AML-193 (cell line): ENCODE results near the gene RABGAP1L.
"Not testable (repeated sequence)": the region's sequence is repeated elsewhere in the genome, so short reads cannot be mapped to it uniquely, and the experiment has no call there.

Source experiments
- DNase-seq, 2 experiments: peaks; one replicate each; lab custom pipeline; 2025; lab: John Stamatoyannopoulos, UW

Gene RABGAP1L

DNA sequence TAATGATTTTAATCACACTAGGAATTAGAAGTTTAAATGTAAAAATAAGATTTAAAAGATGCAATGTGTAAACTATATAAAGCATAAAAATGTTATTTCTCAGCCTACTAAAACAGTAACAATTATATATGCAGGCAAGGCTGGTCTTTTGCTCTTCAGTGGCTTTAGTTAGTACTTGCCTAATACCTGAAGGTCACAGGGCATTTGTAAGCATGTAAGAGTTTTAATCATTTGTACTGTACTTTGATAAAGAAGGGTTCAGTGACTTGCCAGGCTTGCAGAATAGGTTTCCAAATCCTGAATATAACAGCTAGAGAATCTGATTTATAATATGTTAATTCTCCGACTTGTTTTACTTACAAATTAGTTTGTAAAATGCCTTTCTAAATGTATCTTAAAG is 545.0 kb downstream of the RABGAP1L start:
- DNase-seq, result no peak

DNA sequence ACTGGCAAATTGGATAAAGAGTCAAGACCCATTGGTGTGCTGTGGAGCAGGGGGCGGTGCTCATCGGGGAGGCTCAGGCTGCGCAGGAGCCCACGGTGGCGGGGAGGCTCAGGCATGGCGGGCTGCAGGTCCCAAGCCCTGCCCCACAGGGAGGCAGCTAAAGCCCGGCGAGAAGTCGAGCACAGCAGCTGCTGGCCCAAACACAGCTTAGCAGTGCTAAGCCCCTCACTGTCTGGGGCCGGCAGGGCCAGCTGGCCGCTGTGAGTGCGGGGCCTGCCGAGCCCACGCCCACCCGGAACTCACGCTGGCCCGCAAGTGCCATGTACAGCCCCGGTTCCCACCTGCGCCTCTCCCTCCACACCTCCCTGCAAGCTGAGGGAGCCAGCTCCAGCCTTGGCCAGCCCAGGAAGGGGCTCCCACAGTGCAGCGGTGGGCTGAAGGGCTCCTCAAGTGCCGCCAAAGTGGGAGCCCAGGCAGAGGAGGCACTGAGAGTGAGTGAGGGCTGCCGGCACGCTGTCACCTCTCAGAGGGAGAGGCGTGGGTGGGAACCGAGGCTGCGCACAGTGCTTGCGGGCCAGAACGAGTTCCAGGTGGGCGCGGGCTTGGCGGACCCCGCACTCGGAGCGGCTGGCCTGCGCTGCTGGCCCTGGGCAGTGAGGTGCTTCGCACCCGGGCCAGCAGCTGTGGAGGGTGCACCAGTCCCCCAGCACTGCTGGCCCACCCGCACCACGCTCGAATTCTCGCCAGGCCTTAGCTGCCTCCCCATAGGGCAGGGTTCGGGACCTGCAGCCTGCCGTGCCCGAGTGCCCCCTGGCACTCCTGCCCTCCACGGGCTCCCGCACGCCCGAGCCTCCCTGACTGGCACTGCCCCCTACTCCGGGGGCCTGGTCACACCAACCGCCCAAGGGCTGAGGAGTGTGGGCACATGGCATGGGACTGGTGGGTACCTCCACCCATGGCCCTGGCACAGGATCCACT is 551.8 kb downstream of the RABGAP1L start:
- DNase-seq, result no peak

DNA sequence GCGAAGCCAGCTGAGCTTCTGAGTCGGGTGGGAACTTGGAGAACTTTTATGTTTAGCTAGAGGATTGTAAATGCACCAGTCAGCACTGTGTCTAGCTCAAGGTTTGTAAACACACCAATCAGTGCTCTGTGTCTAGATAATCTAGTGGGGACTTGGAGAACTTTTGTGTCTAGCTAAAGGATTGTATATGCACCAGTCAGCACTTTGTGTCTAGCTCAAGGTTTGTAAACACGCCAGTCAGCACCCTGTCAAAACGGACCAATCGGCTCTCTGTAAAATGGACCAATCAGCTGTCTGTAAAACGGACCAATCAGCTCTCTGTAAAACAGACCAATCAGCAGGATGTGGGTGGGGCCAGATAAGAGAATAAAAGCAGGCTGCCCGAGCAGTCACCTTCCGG is 552.5 kb downstream of the RABGAP1L start:
- DNase-seq, result not testable (repeated sequence)

DNA sequence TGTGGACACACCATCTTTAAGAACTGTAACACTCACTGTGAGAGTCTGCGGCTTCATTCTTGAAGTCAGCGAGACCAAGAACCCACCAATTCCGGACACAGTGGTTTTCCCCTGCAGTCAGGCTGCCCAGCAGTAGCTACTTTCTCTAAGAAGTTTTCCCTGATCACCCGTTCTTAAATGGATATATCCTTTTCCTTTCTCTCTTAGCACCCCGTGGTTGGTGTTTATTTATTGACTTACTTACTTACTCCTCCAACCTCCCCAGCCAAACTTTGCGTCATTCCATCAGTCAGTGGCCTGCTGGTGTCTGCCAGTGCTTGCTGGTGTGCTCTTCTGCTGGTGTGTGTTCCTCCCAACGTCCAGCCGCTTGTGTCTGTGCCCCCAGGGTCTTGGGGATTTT is 553.2 kb downstream of the RABGAP1L start:
- no peak for DNase-seq

DNA sequence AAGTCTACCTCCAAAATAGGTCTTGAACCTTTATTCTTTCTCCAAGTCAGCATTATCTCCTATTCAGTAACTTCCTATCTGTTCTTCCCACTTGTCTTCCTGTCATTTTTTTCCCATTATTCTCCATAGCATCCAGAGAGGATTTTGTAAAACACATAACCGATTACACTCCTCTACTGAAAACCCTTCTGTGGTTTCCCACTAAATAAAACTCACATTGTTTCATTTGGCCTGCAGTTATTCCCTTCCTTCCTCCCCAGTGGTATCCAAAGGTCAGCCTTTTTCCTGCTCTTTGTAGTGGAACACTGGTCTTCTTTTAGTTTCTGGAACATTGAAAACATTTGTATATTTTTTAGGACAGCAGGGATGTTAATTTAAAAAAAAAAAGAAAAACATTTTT is 554.5 kb downstream of the RABGAP1L start:
- DNase-seq, result no peak

DNA sequence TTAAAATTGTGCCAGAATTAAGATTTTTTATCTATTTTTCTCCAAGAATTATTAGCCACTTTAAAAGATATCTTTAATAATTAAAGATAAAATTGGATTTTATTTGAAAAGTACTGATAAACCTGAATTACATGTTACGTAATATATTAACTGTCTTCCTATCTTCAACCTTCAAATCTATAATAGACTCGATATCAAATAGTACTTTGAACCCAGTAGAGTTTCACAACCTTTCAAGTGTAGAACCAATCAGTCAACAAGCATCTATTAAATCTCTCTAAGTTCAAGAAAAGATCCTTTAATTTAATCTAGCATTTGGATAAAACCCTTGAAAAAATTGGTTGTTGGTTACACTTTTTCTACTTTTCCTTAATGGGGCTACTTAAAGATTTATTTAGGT is 559.9 kb downstream of the RABGAP1L start:
- DNase-seq, result no peak

DNA sequence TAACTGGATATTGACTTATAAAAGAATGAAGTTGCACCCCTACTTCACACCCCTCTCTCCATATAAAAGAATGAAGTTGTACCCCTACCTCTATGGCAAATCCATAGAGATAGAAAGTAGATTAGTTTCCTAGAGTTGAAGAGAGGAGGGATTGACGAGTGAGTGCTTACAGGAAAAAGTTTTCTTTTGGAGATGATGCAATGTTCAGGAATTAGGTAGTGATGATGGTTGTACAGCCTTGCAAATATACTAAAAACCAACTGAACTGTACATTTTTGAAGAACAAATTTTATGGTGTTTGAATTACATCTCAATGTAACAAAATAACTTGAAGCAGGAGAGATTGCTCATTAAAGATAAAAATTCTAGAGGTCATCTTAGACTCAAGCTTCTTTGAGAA is 561.3 kb downstream of the RABGAP1L start:
- no peak for DNase-seq

DNA sequence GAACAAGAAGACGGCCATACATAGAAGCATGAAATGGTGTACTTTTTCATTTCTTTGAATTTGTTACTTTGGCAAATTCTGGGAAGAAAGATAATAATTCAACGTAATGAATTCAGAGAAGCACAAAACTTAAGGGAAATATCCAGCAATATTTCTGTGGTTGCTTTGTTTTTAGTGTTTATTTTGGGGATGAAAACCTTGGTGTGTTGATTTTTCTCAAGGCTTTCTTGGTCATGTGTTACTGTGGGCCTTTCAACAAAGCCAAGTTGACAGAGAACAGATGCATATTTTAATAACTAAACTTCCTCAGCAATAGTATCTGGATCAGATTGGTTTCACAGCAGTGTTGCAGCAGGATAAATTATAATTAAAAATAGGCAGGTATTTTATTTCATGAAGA is 561.9 kb downstream of the RABGAP1L start:
- no peak for DNase-seq

DNA sequence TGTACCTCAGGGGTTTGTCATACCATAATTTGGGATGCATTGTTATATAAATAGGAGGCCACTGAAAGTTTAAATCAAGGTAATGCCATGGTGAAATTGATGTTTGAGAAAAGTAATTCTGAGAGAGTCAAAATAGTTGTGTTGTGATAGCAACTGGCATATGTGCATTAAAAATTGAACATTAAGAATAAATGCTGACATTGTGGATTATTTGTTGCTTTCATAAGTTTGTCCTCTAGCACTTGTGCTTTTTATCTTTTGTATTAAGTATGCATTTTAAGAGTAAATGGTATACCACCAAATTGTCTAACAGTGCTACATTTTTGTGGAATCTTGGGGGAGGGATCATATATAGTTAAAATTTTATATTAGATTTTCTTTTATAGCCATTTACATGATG is 564.5 kb downstream of the RABGAP1L start:
- no peak for DNase-seq

DNA sequence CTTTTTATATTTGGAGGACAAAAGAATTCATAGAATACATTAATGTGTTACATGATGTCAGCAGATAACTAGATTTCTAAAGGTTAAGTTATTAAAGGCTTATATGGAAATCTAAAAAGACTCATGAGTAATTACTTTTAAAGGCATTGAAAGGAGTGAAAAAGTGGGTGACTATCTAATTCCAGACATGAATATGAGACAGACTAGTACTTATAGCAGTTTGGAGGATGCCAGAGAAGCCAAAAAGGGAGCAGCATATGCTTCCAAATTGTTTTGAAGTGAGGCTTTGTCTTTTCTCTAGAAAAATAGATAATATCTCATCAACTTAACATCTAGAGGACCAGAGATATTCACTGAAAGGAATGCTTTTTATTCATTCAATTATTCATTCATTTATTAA is 564.9 kb downstream of the RABGAP1L start:
- DNase-seq, result no peak

DNA sequence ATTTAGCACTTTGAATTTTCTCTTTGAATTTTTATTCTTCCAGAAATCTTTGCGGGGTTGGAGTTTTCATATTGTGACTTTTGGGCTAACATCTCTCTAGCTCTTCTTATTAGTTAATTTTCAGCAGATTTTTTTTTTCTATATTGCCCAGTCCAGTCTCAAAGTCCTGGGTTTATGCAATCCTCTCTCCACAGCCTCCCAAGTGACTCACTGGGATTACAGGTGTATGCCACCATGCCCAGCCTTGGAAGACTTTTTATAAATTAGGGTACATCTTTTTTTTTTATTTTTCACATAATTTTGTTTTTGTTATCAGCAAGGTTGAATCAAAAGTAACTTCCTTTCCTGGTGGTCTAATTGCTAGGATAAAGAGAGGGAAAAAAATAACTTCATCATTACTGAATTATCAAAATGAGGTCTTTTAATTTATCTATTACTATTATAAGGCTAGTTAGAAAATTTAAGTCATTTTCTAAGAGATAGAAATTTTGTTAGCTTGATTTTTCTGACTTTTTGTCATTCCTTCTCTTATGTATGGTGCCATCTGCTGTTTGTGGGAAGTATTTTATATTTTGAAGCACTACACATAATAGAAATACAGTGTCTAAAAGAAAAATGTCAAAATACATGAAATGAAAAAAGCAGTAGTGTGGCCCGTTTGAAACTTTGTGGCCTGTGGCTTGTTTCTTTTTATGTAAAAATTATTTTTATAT is 567.0 kb downstream of the RABGAP1L start:
- DNase-seq, result peak in 1 of 2 experiments; percentile 32

DNA sequence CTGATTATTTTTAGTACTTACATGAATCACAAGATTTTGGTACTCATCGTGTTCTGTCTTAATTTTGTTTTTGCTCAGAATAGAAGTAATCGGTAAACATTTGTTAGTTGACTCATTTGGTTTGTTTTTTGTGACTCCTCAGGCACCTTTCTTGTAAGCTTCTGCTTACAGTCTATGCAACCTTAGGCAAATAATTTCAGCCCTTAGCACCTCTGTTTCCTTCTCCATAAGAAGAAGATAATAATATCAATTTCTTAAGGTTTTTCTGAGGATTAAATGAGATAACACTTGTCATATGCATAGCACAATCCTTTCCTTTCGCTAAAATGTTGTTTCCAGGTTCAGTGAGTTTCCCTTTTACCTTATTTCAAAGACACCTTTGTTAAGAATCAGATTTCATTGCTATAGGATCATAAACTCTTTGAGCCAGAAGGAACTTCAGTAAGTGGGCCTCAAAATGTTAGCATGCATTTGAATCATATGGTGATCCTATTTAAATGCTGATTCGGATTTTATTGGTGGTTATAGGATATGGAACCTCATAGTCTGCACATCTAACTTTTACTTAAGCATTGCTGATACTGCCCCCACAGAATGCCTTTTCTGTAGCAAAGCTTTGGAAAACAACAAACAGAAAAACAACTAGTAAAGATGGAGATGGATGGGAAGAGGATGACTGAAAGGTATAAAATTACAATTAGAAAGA is 567.7 kb downstream of the RABGAP1L start:
- DNase-seq, result no peak

DNA sequence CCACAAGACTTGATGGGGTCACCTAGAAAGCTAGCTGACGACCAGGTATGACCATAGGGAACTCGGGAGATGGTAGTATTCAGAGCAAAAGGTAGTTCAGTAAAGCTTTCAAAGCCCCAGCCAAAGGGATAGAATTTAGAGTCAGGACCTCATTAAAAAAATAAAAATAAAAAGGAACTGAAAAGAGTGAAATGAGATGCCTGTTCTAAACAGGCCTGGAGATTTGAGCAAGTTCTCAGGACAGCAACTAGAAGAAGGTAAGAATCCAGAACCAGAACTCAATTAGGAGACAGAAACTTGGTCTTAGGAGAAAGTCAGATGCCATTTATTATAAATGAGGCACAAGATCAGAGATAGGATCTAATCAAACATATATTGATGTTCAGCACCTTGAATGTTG is 575.0 kb downstream of the RABGAP1L start:
- no peak for DNase-seq

DNA sequence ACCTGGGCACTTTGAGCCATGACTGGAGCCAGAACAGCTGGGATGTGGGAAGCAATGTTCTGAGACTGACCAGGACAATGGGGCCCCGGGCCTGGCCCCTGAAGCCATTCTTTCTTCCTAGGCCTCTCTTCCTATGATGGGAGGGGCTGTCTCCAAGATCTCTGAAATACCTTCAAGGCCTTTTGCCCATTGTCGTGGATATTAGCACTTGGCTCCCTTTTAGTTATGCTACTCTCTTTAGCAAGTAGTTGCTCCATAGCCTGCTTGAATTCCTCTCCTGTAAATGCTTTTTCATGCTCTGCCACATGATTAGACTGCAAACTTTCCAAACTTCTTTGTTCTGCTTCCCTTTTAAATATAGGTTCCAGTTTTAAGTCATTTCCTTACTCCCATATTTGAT is 577.5 kb downstream of the RABGAP1L start:
- DNase-seq, result no peak

DNA sequence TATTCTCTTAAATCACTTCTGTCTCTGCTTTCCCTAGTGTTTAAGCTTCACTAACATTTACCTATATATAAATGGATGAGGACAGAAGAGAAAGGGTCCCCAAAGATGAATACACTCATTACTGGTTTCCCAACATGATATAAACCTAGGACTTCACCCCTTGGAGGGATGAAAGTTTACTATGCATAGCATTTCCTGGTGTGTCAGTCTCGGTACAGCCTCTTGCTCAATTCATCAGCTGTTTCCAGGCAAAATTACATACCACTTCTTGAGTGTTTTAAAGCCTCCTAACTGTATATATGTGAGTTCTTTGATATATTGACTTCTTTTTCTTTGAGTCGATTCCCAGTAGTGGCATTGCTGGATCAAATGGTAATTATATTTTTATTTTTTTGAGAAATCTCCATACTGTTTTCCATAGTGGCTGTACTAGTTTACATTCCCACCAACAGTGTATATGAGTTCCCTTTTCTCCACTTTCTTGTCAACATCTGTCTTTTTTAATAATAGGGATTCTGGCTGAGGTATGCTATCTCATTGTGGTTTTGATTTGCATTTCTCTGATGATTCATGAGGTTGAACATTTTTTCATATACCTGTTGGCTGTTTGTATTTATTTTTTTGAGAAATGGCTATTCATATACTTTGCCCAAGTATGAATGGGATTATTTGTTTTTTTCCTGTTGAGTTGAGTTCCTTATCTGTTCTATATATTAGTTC is 581.1 kb downstream of the RABGAP1L start:
- peak; percentile 41 to 46 for DNase-seq

DNA sequence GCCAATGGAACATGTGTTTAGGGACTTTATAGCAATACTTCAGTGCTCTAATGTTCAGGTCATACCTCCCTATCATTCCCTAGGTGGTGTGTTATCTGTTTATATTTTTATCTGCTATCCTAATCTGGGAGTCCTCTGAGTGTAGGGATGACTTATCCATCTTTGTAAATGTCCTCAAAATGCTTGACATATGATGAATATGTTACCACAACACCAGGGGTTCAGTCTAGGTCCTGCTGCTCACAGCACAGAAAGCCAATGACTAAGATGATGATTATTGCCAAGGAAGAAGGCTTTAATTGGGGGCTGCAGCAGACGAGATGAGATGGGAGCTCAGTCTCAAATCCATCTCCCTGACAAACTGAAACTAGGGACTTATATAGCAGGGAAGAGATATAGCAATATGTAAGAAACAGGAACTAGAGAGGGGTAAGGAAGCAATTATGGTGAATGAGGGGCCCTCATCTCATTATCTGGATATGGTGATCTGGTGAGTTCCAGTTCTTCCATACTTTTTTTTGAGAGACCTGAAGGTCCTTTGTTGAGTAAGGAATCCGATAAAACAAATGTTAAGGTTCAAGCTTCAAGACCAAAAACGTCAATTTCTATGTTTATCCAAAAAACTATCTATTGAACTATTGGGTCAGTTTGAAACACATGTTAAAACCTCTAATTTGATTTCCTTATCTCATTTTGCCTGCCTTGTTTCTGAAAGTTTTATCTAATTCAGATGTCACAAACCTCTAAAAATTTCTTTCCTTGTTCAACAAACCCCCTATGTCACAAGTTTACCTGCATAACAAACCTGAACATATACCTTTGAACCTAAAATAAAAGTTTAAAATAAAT is 583.7 kb downstream of the RABGAP1L start:
- peak in 1 of 2 experiments; percentile 20 for DNase-seq

DNA sequence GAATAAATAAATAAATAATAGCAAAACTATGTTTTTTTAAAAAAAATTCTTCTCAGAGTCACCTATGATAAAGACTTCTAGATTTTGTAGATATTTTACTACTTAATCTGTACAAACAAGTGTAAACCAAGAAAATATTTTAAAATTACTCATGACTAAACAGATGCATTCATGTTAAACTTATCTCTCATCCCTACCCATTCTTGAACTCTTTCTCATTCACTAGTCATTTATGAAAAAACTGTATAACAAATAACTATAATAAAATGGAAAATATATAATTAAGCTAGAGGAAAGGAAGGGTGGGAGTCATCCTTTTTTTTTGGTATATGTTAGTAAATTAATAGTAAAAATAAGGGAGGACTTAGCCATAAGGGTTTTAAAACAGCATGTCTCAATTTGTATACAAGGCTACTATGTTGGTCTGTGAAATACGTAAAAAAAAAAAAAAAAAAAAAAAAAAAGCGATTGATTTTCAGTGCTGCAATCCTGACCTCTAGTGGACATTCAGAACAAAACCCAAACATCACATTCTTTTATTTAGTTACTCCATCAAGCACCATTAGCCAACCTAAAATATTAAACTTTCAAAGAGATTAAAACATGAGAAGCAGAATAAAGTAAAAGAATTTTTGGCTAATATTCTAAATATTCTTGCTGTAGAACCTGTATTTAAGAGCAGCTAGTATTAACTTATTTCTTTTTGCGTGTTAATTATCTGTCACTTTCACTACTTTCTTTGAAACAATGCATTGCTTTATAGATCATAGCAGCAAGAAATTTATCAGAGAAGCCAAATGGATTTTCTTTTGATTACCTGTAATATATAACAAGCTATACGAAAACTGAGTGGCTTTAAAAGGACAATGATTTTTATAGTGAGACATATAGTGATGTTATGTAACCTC is 584.6 kb downstream of the RABGAP1L start:
- peak; percentile 62 to 67 for DNase-seq

DNA sequence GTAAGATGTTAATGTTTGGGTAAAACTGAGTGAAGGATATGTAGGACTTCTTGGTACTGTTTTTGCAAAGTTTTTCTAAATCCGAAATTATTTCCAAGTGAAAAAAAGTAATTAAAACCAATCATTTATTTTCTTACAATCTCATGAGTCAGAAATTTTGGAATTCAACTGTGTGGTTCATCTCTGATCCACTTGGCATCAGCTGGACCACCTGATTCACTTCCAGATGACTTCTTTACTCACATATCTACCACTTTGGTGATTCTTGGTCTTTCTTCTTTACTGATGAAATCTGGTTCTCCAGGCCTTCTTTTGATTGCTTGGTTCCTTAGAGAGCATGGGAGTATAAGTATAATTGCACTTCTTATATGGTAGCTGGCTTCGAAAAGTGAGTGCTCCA is 585.6 kb downstream of the RABGAP1L start:
- no peak for DNase-seq

DNA sequence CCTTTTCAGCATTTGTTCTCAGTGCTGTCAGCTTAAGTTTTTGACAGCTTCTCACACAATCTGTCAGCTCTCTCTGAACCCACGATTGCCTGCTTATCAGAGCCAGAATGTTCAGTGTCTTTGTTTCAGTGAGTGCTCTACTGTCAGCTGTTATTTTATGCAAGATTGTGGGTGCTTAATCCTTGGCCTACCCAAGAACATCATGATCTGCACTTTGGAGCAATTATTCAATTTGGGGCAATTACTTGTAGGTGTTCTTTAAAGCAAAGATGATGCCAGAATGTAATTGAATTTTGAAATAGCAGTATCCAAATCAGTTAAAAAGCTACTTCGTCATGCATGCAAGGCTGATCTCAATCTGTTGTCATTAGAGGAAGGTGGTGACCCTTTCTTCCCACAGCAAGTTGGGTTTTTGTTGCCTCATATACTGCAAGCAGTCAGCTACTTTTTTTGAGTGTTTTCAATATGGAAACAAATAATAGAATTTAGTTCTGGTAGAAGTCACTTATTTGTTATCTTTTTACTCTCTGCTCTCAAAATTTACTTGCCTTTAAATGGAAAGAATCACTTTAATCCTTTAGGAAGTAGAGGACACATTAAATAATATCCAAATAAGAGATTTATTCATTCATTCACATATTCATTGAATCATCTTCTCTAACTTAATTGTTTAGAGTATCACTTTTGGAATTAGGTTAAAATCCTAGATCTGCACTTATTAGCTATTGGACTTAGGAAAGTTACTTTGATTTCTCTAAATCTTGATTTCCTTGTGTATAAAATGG is 586.9 kb downstream of the RABGAP1L start:
- no peak for DNase-seq
